GM10266 (cell line): ENCODE measurements around the gene PLEKHG4.

Experiments
- DNase-seq: peaks from one replicate; pipeline ENCODE4 v3.0.0; 2012; ENCODE audit errors: extremely low spot score
- CTCF ChIP-seq: IDR thresholded peaks from 2 replicates; pipeline ENCODE4 v1.5.1; 2012; ENCODE audit warnings: mild to moderate bottlenecking, low read depth; ENCODE audit not compliant: control insufficient read depth, insufficient read depth; ENCODE audit errors: missing control alignments

Gene PLEKHG4

GRCh38 chr16:67252609-67253497, 26.5 kb upstream of the PLEKHG4 start:
- DNase-seq: no peak
- TF ChIP-seq CTCF: no peak

GRCh38 chr16:67254801-67255552, 24.4 kb upstream of the PLEKHG4 start:
- no peak for TF ChIP-seq CTCF
- no peak for DNase-seq

GRCh38 chr16:67255553-67256221, 23.6 kb upstream of the PLEKHG4 start:
- no peak for TF ChIP-seq CTCF
- DNase-seq: no peak

- no peak for DNase-seq
- TF ChIP-seq CTCF: no peak
Measured at GRCh38 chr16:67256701-67257230, 22.6 kb upstream of the PLEKHG4 start.

- no peak for TF ChIP-seq CTCF
- DNase-seq: no peak
Measured at GRCh38 chr16:67257486-67258160, 21.7 kb upstream of the PLEKHG4 start.

GRCh38 chr16:67258161-67258835, 21.0 kb upstream of the PLEKHG4 start:
- DNase-seq: no peak
- no peak for TF ChIP-seq CTCF
